LNCAP (cell line): Measurements from ENCODE around the gene RBMX.

Experiments used
- CTCF ChIP-seq: fragments of 450-650 bp; IDR thresholded peaks from 2 replicates; pipeline ENCODE4 v1.5.1; 2017; ENCODE audit warnings: mild to moderate bottlenecking

Gene RBMX

DNA sequence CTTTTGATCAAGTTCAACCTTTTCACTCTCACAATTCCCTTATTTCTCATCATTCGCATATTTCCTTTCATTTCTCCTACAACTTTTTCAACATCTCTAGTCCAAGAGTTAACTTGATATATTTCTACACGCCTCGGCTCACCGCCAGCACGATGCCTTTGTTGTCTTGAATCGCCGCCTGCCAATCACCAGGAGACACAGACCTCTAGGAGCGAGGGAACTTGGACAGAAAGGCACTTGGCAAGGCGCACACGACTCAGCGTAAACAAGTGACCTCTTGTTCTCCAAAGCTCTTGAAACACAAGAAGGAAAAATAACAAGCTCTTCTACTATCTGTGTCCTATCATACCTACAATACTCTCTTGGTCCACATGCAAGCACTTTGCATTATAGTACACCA lies 27.1 kb upstream of the RBMX start:
- no peak for TF ChIP-seq CTCF

DNA sequence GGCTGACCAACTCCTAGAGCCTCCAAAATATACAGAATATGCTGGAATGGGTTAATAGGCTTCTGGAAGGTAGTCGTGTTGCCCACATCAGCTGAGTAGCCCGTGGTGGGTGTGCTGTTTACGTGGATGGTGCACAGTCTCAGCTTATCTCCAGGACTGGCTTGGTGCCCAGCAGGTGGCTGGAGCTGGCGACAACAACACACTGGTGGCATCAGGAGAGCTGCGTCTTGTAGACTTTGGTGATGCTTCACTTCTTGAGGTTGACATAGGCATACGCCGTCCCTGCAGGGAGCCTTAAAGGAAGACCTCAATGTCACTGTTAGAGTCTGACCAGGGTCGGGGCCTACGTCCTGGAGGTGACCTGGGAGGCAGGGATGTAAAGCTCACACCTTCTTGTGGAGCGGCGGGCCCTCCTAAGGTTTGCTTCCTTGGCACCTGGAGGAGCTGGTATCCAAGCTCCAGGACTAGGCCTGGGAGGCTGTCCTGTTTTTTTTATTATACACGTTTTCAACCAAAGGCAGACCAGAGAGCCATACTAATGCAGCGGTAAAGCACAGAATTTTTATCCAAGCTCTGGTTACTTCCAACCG lies 26.5 kb upstream of the RBMX start:
- no peak for TF ChIP-seq CTCF

- no peak for TF ChIP-seq CTCF
Observed at GRCh38 chrX:136899221-136899620, 18.7 kb upstream of the RBMX start.

DNA sequence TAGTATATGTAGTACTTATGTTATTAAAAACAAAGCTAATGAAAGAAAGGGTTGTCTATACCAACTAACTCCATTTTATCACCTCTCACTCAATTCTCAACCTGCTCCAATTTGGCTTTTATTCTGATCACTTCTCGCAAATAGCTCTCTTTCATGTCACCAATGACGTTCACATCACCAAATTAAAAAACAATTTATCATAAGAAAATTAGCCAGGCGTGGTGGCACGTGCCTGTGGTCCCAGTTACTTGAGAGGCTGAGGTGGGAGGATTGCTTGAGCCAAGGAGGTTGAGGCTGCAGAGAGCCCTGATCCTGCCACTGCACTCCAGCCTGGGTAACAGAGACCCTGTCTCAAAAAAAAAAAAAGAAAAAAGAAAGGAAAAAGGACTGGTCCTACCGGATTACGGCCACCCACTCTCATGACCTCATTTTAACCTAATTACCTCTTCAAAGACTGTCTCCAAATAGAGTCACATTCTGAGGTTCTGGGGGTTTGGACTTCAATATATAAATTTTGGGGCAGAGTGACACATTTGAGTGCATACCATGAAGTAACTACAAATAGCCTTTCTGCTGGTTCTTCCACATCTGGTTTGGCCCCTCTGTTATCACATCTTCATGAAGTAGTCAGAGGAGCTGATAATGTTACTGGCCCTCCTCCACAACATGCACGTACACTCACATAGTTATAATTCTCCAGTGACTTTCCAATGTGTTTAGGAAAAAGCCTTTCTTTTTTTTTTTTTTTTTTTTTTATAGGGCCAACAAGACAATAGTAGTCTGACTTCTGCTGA lies 15.8 kb upstream of the RBMX start:
- TF ChIP-seq CTCF = no peak

- TF ChIP-seq CTCF = no peak
Observed at GRCh38 chrX:136892412-136892811, 11.9 kb upstream of the RBMX start.

- TF ChIP-seq CTCF = no peak
Observed at GRCh38 chrX:136889269-136889668, 8.7 kb upstream of the RBMX start.

DNA sequence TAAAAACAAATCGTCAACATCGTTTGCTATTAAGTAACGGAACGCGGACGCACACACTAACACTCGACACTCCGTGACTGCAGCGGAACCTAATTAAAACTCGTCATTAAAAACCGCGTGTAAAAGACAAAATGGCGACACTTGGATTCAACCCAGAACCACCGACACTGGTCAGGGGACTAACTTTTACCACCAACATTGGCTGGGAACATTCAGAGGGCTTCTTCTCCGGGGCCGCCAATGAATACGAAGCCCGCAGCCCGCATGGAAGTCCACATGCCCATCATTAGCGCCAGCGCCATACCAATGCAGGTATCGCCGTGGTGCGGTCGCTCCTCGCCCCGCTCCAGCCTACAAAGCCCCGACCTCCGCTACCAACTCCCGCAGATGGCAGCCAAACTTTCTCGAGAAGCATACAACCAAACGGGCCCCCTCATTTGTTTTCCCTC lies 498 bp downstream of the RBMX start:
- no peak for TF ChIP-seq CTCF
